COR-L47 (cell line): ENCODE data around the gene EBPL.
A peak's percentile ranks its signal among the peaks of the same experiment; 100 is the strongest.
"Not testable (repeated sequence)": the region's sequence is repeated elsewhere in the genome, so short reads cannot be mapped to it uniquely, and the experiment has no call there.

Experiments
- DNase-seq: peaks from one replicate; lab custom pipeline; 2025; lab: John Stamatoyannopoulos, UW

Gene EBPL

GRCh38 chr13:49690995-49691784 is at the start of gene EBPL:
TSS of gene EBPL (minus strand) at chr13:49691486. CDS start at chr13:49691424, 62 bp downstream.
- DNase-seq, result peak; percentile 86

- DNase-seq, result no peak
Measured at GRCh38 chr13:49740870-49741269, 49.6 kb upstream of the EBPL start.

GRCh38 chr13:49739498-49740187 is 48.4 kb upstream of the EBPL start:
- DNase-seq, result no peak

- DNase-seq, result no peak
Measured at GRCh38 chr13:49733181-49733951, 42.1 kb upstream of the EBPL start.

- DNase-seq, result no peak
Measured at GRCh38 chr13:49731766-49732165, 40.5 kb upstream of the EBPL start.

GRCh38 chr13:49716615-49717014 is 25.3 kb upstream of the EBPL start:
- no peak for DNase-seq

- DNase-seq, result no peak
Measured at GRCh38 chr13:49714757-49715156, 23.5 kb upstream of the EBPL start.

GRCh38 chr13:49711218-49711863 is 20.1 kb upstream of the EBPL start:
- no peak for DNase-seq

GRCh38 chr13:49704264-49704663 is 13.0 kb upstream of the EBPL start:
- not testable (repeated sequence) for DNase-seq

- no peak for DNase-seq
Measured at GRCh38 chr13:49701491-49701890, 10.2 kb upstream of the EBPL start.

- DNase-seq, result no peak
Measured at GRCh38 chr13:49697468-49697867, 6.2 kb upstream of the EBPL start.

GRCh38 chr13:49694446-49694845 is 3.2 kb upstream of the EBPL start:
- no peak for DNase-seq

GRCh38 chr13:49693877-49694276 is 2.6 kb upstream of the EBPL start:
- DNase-seq, result no peak

- DNase-seq, result no peak
Measured at GRCh38 chr13:49693191-49693733, 2.0 kb upstream of the EBPL start.

- DNase-seq, result peak; percentile 40
Measured at GRCh38 chr13:49690133-49690994, 922 bp downstream of the EBPL start.

- DNase-seq, result no peak
Measured at GRCh38 chr13:49683489-49683888, 7.8 kb downstream of the EBPL start.

- peak; percentile 86 for DNase-seq
Measured at GRCh38 chr13:49681842-49682435, 9.3 kb downstream of the EBPL start.

- no peak for DNase-seq
Measured at GRCh38 chr13:49679246-49679645, 12.0 kb downstream of the EBPL start.

- DNase-seq, result no peak
Measured at GRCh38 chr13:49678191-49678914, 12.9 kb downstream of the EBPL start.
